Endothelial cell of umbilical vein (primary cell): ENCODE measurements around the gene CCDC27.

ENCODE experiments used
- CTCF ChIP-seq, 2 donors: IDR thresholded peaks; 1 replicate in 1 of 2; 2 replicates in 1 of 2; pipeline ENCODE4 v1.5.1; 2011; ENCODE audit warnings: low read length in 2 of 2, mild to moderate bottlenecking in 2 of 2, moderate library complexity in 2 of 2, control low read depth in 1 of 2, inconsistent platforms in 1 of 2, low read depth in 1 of 2; ENCODE audit not compliant: insufficient read depth in 1 of 2; ENCODE audit errors: extremely low read depth in 1 of 2
- EZH2 ChIP-seq: IDR thresholded peaks from 2 replicates; pipeline ENCODE4 v1.6.1; 2012; ENCODE audit warnings: borderline replicate concordance, low read depth, mild to moderate bottlenecking, moderate library complexity, low read length, inconsistent platforms; ENCODE audit not compliant: severe bottlenecking
- FOS ChIP-seq: IDR thresholded peaks from 2 replicates; pipeline ENCODE4 v1.6.1; 2011; ENCODE audit warnings: mild to moderate bottlenecking, low read length, moderate library complexity, borderline replicate concordance; ENCODE audit not compliant: insufficient read depth
- MAX ChIP-seq: IDR thresholded peaks from 2 replicates; pipeline ENCODE4 v1.6.1; 2011; ENCODE audit not compliant: insufficient read depth, insufficient read length
- MYC ChIP-seq: IDR thresholded peaks from one replicate; pipeline ENCODE4 v1.6.1; 2011; ENCODE audit warnings: mild to moderate bottlenecking, low read depth, low read length
- POLR2A ChIP-seq: IDR thresholded peaks from 2 replicates; pipeline ENCODE4 v1.6.1; 2012; ENCODE audit warnings: low read depth, mild to moderate bottlenecking, control low read depth, low read length

GRCh38 chr1:3790500-3790923, 38.3 kb downstream of the CCDC27 start:
- no peak for TF ChIP-seq CTCF (IDR thresholded peaks at IDR 0.05; ENCODE audit: extremely low read depth in 1 of 2, insufficient read depth in 1 of 2, low read depth in 1 of 2, low read length in 2 of 2)
- no peak for TF ChIP-seq MYC
- TF ChIP-seq MAX = no peak
- no peak for TF ChIP-seq EZH2
- no peak for TF ChIP-seq POLR2A
- TF ChIP-seq FOS = no peak
